Gastrocnemius medialis (tissue), 4 donors: ENCODE measurements around the gene PDE10A. TPM values are rescaled to one million over a fixed set of nuclear protein-coding genes. Genes with fewer than 3 reads are reported as not detected.

Source experiments
- ATAC-seq, 2 donors: fragments of 150-250 bp; one replicate each; pipeline ENCODE4 v1.9.1; 2016
- DNase-seq, 2 donors: peaks; one replicate each; pipeline ENCODE4 v3.0.0-alpha.2; 2019
- H3K27ac ChIP-seq, 4 donors: fragments of 200-600 bp; sonication (generic); 1 replicate in 1 of 4; 2 replicates in 3 of 4; pipeline ENCODE4 v1.5.1; 2016 to 2018; ENCODE audit warnings: mild to moderate bottlenecking in 2 of 4, moderate library complexity in 1 of 4
- H3K27me3 ChIP-seq, 3 donors: fragments of 200-600 bp; sonication (generic) in 2 of 3; 1 replicate in 1 of 3; 2 replicates in 2 of 3; pipeline versions ENCODE4 v1.5.1 to v1.6.0; 2016 to 2019; ENCODE audit warnings: mild to moderate bottlenecking in 1 of 3, moderate library complexity in 1 of 3
- H3K36me3 ChIP-seq, 2 donors: fragments of 200-600 bp; sonication (generic) in 1 of 2; one replicate each; pipeline ENCODE4 v1.5.1; 2017 to 2018
- H3K4me1 ChIP-seq, 2 donors: fragments of 200-600 bp; sonication (generic) in 1 of 2; one replicate each; pipeline ENCODE4 v1.5.1; 2016 to 2017; ENCODE audit warnings: mild to moderate bottlenecking in 2 of 2
- H3K4me3 ChIP-seq, 4 donors: fragments of 200-600 bp; sonication (generic) in 3 of 4; 1 replicate in 1 of 4; 2 replicates in 3 of 4; pipeline ENCODE4 v1.5.1; 2016 to 2019; ENCODE audit warnings: mild to moderate bottlenecking in 2 of 4
- H3K9me3 ChIP-seq, 3 donors: fragments of 200-600 bp; sonication (generic) in 2 of 3; 1 replicate in 1 of 3; 2 replicates in 2 of 3; pipeline ENCODE4 v1.5.1; 2016 to 2019
- CTCF ChIP-seq, 5 experiments: fragments of 450-650 bp in 3 of 5; fragments of 200-600 bp in 2 of 5; sonication (generic) in 2 of 5; IDR thresholded peaks in 4 of 5; conservative IDR thresholded peaks in 1 of 5; 1 replicate in 4 of 5; 2 replicates in 1 of 5; pipeline ENCODE4 v1.5.1; 2016 to 2019; ENCODE audit warnings: antibody characterized with exemption in 5 of 5, mild to moderate bottlenecking in 3 of 5, moderate library complexity in 3 of 5
- POLR2A ChIP-seq, 2 donors: fragments of 450-650 bp; IDR thresholded peaks; one replicate each; pipeline ENCODE4 v1.6.1; 2017; ENCODE audit warnings: antibody characterized with exemption in 2 of 2, mild to moderate bottlenecking in 2 of 2, moderate library complexity in 2 of 2
- in situ Hi-C, 4 donors: fragments of 200-750 bp; cut with MboI; loops; one replicate each; pipeline versions ENCODE4 v1.15.0 to v1.8.0; 2017; ENCODE audit warnings: low sequenced_read_pairs in 4 of 4
- intact Hi-C: fragments of 100-400 bp; cut with DNase I; formaldehyde crosslinking; loops from one replicate; pipeline ENCODE4 v1.15.1; 2023; ENCODE audit warnings: low total_unique reads
- total RNA-seq, 4 donors: library from RNA; depleted of rRNA; stranded (reverse); fragments of >200 nt; gene quantifications; one replicate each; pipeline versions ENCODE4 v1.1.0 to v1.2.3, GENCODE V29; 2016

Gene PDE10A
- total RNA-seq, 4 donors from 2014 or later: 0.24 to 1.5 (median 1.2) TPM

- DNase-seq (no peak), ATAC-seq (no peak)
- no peaks in the 10 kb centered on the region for H3K27me3 ChIP-seq
- in situ Hi-C loops (no loop called here), intact Hi-C loops (no loop called here)
- H3K36me3 ChIP-seq: no peaks in the 10 kb centered on the region
- H3K9me3 ChIP-seq: no peaks in the 10 kb centered on the region
- H3K4me1 ChIP-seq: no peaks in the 10 kb centered on the region
- no peak overlapping the region for H3K4me3 ChIP-seq
- TF ChIP-seq POLR2A (IDR thresholded peaks at IDR 0.05) (no peak), CTCF (IDR thresholded peaks at IDR 0.05 in 4 of 5, conservative IDR thresholded peaks at IDR 0.05 in 1 of 5) (no peak)
- no peak overlapping the region for H3K27ac ChIP-seq
Observed at GRCh38 chr6:165306955-165307354, 356.1 kb downstream of the PDE10A start.

DNA sequence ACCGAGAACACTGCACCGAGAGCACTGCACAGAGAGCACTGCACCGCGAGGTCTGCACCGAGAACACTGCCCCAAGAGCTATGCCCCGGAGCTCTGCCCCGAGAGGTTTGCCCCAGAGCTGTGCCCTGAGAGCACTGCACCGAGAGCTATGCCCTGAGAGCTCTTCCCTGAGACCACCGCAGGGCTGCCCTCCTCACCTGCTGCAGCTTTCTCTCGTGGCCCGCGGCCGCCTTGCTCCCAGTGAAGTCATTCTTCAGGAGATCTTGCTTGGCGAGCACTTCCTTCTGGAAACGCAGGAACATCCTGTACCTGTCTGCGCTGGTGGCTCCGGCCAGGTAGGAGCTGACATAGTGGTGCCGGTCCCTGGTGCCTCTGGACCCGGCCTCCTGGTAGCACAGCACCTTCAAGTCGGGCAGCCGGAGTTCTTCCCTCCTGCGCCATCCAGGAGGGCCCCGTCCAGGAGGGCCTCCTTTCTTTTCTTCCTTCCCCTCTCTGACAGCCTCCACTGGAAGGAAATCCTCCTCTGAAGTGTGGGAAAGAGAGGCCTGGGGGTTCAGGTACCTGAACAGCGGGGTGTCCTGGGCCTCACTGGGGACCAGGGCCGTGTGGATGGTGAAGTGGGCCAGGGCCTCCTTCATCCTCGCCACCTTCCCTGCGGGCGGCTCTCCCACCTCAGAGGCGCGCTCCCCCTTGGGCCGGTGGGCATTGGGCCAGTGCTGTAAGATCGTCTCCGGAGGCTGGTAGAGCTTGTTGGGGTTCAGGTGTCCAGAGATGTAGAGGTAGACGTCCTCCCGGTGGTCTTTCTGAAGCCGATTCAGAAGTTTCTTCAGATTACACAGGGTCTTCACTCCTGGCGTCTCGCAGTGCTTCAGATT lies 361.4 kb downstream of the PDE10A start:
- intact Hi-C loops: no loop called here
- no peaks in the 10 kb centered on the region for H3K36me3 ChIP-seq
- no peak for ATAC-seq

GRCh38 chr6:165300422-165300936 lies 362.6 kb downstream of the PDE10A start:
- DNase-seq: no peak
- in situ Hi-C loops: no loop called here
- no peak for TF ChIP-seq POLR2A (IDR thresholded peaks at IDR 0.05)
- TF ChIP-seq CTCF (IDR thresholded peaks at IDR 0.05 in 4 of 5, conservative IDR thresholded peaks at IDR 0.05 in 1 of 5): no peak
- Histone ChIP-seq H3K27ac (no peak overlapping the region), H3K4me1 (no peaks in the 10 kb centered on the region), H3K4me3 (no peak overlapping the region), H3K9me3 (no peaks in the 10 kb centered on the region), H3K27me3 (no peaks in the 10 kb centered on the region), H3K36me3 (no peaks in the 10 kb centered on the region)
- intact Hi-C loops: no loop called here
- no peak for ATAC-seq

More for the DNA sequence above, 361.4 kb downstream of the PDE10A start:
- Histone ChIP-seq H3K27ac (no peak overlapping the region), H3K9me3 (no peaks in the 10 kb centered on the region), H3K4me3 (no peak overlapping the region), H3K27me3 (no peaks in the 10 kb centered on the region), H3K4me1 (no peaks in the 10 kb centered on the region)
- in situ Hi-C loops: no loop called here
- DNase-seq: no peak
- TF ChIP-seq CTCF (IDR thresholded peaks at IDR 0.05 in 4 of 5, conservative IDR thresholded peaks at IDR 0.05 in 1 of 5) (no peak), POLR2A (IDR thresholded peaks at IDR 0.05) (no peak)

DNA sequence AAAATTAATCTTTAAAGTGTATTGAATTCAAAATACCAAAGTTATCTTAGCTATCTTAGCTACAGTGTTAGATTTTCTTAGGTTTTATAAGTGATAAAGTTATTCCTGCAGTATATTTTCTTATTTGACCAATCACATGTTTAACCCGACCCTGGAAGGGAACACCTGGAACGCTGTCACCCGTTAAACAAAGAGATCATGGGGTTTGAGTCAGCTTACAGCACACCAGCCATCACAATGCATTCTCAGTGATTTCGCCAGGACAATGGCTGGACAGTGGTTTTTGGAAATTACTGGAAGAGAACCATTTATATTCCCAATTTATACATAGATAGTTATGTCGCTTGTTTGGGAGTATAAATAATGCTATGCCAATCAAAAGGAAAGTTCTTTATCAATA lies 364.2 kb downstream of the PDE10A start:
- Histone ChIP-seq H3K27ac (no peak overlapping the region), H3K9me3 (no peaks in the 10 kb centered on the region), H3K36me3 (no peaks in the 10 kb centered on the region), H3K4me1 (no peaks in the 10 kb centered on the region), H3K4me3 (no peak overlapping the region), H3K27me3 (no peaks in the 10 kb centered on the region)
- TF ChIP-seq CTCF (IDR thresholded peaks at IDR 0.05 in 4 of 5, conservative IDR thresholded peaks at IDR 0.05 in 1 of 5): no peak
- no peak for TF ChIP-seq POLR2A (IDR thresholded peaks at IDR 0.05)
- ATAC-seq (no peak), DNase-seq (no peak)
- in situ Hi-C loops (no loop called here), intact Hi-C loops (no loop called here)
